A549 (cell line): ENCODE results near the gene DOCK6. TPM values are rescaled to one million over a fixed set of nuclear protein-coding genes. Genes with fewer than 3 reads are reported as not detected.

Source experiments
- ATAC-seq, 2 experiments: fragments of 200-7000 bp in 1 of 2; fragments of >200 bp in 1 of 2; cut with Nextera tagmentation in 1 of 2; cut with Tn5 transposase in 1 of 2; 3 replicates each; pipeline versions ENCODE4 v1.8.0 to v1.9.1; 2018 to 2020; ENCODE audit warnings: mild to moderate bottlenecking in 1 of 2, moderate library complexity in 1 of 2
- CTCF ChIA-PET: fragments of 300-600 bp; sonication (Branson Sonifier 250); formaldehyde crosslinking; extraction: SDS; loops from one replicate; lab custom pipeline; 2021; ENCODE audit warnings: antibody characterized with exemption, inconsistent platforms; lab: Yijun Ruan, JAX
- POLR2A ChIA-PET: fragments of 350-600 bp; formaldehyde crosslinking; extraction: SDS; loops from one replicate; lab custom pipeline; 2021; ENCODE audit warnings: antibody characterized with exemption, inconsistent platforms; lab: Yijun Ruan, JAX
- DNase-seq, 2 experiments: peaks; one replicate each; pipeline versions ENCODE4 v3.0.0 to v3.0.0-alpha.2; 2011 to 2016; ENCODE audit warnings: low read depth in 1 of 2, low spot score in 1 of 2
- FAIRE-seq: peaks from 2 replicates; lab custom pipeline; 2011; peaks lifted over from hg19 to GRCh38; lab: Jason Lieb, UNC
- H3K27ac ChIP-seq, 2 experiments: fragments of >200 bp; sonication (Bioruptor Twin); formaldehyde crosslinking; 3 replicates each; pipeline ENCODE4 v1.5.1; 2016 to 2017
- H3K4me1 ChIP-seq: fragments of >200 bp; sonication (Bioruptor Twin); formaldehyde crosslinking; 3 replicates; pipeline ENCODE4 v1.6.1; 2016
- H3K4me2 ChIP-seq: fragments of >200 bp; sonication (Bioruptor Twin); formaldehyde crosslinking; 3 replicates; pipeline ENCODE4 v1.6.1; 2016
- H3K4me3 ChIP-seq: fragments of >200 bp; sonication (Bioruptor Twin); formaldehyde crosslinking; 3 replicates; pipeline ENCODE4 v1.5.1; 2016
- H3K9me3 ChIP-seq: fragments of >200 bp; sonication (Bioruptor Twin); formaldehyde crosslinking; 3 replicates; pipeline ENCODE4 v1.6.1; 2016
- BHLHE40 ChIP-seq: IDR thresholded peaks from 2 replicates; pipeline ENCODE4 v1.6.1; 2012; ENCODE audit warnings: low read depth, low read length, inconsistent platforms
- CBX8 ChIP-seq: fragments of 200-600 bp; sonication (generic); IDR thresholded peaks from 2 replicates; pipeline ENCODE4 v1.6.1; 2016
- CEBPB ChIP-seq, 2 experiments: fragments of >200 bp in 1 of 2; sonication (Bioruptor Twin) in 1 of 2; formaldehyde crosslinking in 1 of 2; IDR thresholded peaks; 2 replicates each; pipeline ENCODE4 v1.6.1; 2012 to 2016
- CHD2 ChIP-seq: fragments of 150-350 bp; IDR thresholded peaks from 2 replicates; pipeline ENCODE4 v1.6.1; 2014; ENCODE audit warnings: low read length; ENCODE audit not compliant: partially characterized antibody
- CHD4 ChIP-seq: fragments of 200-600 bp; sonication (generic); IDR thresholded peaks from 2 replicates; pipeline ENCODE4 v1.6.1; 2016; ENCODE audit warnings: antibody characterized with exemption, mild to moderate bottlenecking, borderline replicate concordance
- EHF ChIP-seq: fragments of 250-450 bp; sonication (Bioruptor Pico); IDR thresholded peaks from 2 replicates; pipeline ENCODE4 v1.5.0; 2020; ENCODE audit warnings: mild to moderate bottlenecking
- EHMT2 ChIP-seq: fragments of 200-600 bp; sonication (generic); IDR thresholded peaks from 2 replicates; pipeline ENCODE4 v1.6.1; 2016; ENCODE audit warnings: antibody characterized with exemption, low read depth, mild to moderate bottlenecking, moderate library complexity
- EP300 ChIP-seq, 2 experiments: fragments of >200 bp; sonication (Bioruptor Twin); formaldehyde crosslinking; IDR thresholded peaks; 2 replicates in 1 of 2; 3 replicates in 1 of 2; pipeline ENCODE4 v1.6.1; 2016 to 2017
- FOXS1 ChIP-seq: fragments of 250-450 bp; sonication (Bioruptor Pico); IDR thresholded peaks from 2 replicates; pipeline ENCODE4 v1.5.0; 2020; ENCODE audit warnings: mild to moderate bottlenecking, moderate library complexity
- HDAC2 ChIP-seq: fragments of 200-600 bp; sonication (generic); IDR thresholded peaks from 2 replicates; pipeline ENCODE4 v1.6.1; 2016
- HEYL ChIP-seq: fragments of 250-450 bp; sonication (Bioruptor Pico); IDR thresholded peaks from 2 replicates; pipeline ENCODE4 v1.8.0; 2021; ENCODE audit warnings: mild to moderate bottlenecking, moderate library complexity
- HOXB5 ChIP-seq: fragments of 250-450 bp; sonication (Bioruptor Pico); IDR thresholded peaks from 2 replicates; pipeline ENCODE4 v1.5.0; 2020; ENCODE audit warnings: mild to moderate bottlenecking, moderate library complexity
- JUNB ChIP-seq: fragments of >200 bp; sonication (Bioruptor Twin); formaldehyde crosslinking; IDR thresholded peaks from 2 replicates; pipeline ENCODE4 v1.6.1; 2016
- KDM5A ChIP-seq: fragments of 200-600 bp; sonication (generic); IDR thresholded peaks from 2 replicates; pipeline ENCODE4 v1.6.1; 2016; ENCODE audit warnings: antibody characterized with exemption, mild to moderate bottlenecking
- MAFK ChIP-seq: fragments of 450-650 bp; IDR thresholded peaks from 2 replicates; pipeline ENCODE4 v1.6.1; 2014; ENCODE audit not compliant: partially characterized antibody
- MAZ ChIP-seq: fragments of 150-350 bp; IDR thresholded peaks from 2 replicates; pipeline ENCODE4 v1.6.1; 2014; ENCODE audit warnings: antibody characterized with exemption, low read depth, low read length, borderline replicate concordance
- PHF8 ChIP-seq: fragments of 200-600 bp; sonication (generic); IDR thresholded peaks from 2 replicates; pipeline ENCODE4 v1.6.1; 2016; ENCODE audit warnings: low read depth, mild to moderate bottlenecking, antibody characterized with exemption, moderate library complexity, borderline replicate concordance
- POLR2A ChIP-seq: IDR thresholded peaks from 2 replicates; pipeline ENCODE4 v1.6.1; 2012; ENCODE audit warnings: mild to moderate bottlenecking, low read length
- RAD21 ChIP-seq, 2 experiments: fragments of >200 bp in 1 of 2; sonication (Bioruptor Twin) in 1 of 2; formaldehyde crosslinking in 1 of 2; IDR thresholded peaks in 1 of 2; conservative IDR thresholded peaks in 1 of 2; 2 replicates in 1 of 2; 3 replicates in 1 of 2; pipeline ENCODE4 v1.6.1; 2012 to 2018; ENCODE audit warnings: inconsistent platforms in 1 of 2
- RARB ChIP-seq: fragments of 250-450 bp; sonication (Bioruptor Pico); IDR thresholded peaks from 2 replicates; pipeline ENCODE4 v1.8.0; 2021; ENCODE audit warnings: mild to moderate bottlenecking, moderate library complexity
- RFX5 ChIP-seq: fragments of 450-650 bp; IDR thresholded peaks from 2 replicates; pipeline ENCODE4 v1.7.1; 2014; ENCODE audit warnings: antibody characterized with exemption, mild to moderate bottlenecking, moderate library complexity
- SMC3 ChIP-seq: fragments of >200 bp; sonication (Bioruptor Twin); formaldehyde crosslinking; IDR thresholded peaks from 3 replicates; pipeline ENCODE4 v1.6.1; 2018; ENCODE audit warnings: inconsistent platforms
- TFCP2L1 ChIP-seq: fragments of 250-450 bp; sonication (Bioruptor Pico); IDR thresholded peaks from 2 replicates; pipeline ENCODE4 v1.5.0; 2021; ENCODE audit warnings: mild to moderate bottlenecking
- TP53 ChIP-seq: fragments of 250-450 bp; sonication (Bioruptor Pico); IDR thresholded peaks from 2 replicates; pipeline ENCODE4 v1.5.0; 2021; ENCODE audit warnings: mild to moderate bottlenecking, moderate library complexity
- USF2 ChIP-seq: fragments of 450-650 bp; IDR thresholded peaks from 2 replicates; pipeline ENCODE4 v1.6.1; 2014; ENCODE audit warnings: antibody characterized with exemption
- WGBS: methylation state at CpG from one replicate; pipeline ENCODE4 v1.1.6; 2017; ENCODE audit errors: missing lambda C conversion rate; 5-methylcytosine and 5-hydroxymethylcytosine counted together
- polyA plus RNA-seq, 4 experiments: library from polyadenylated mRNA; depleted of rRNA in 3 of 4; stranded (reverse); fragments of >200 nt; fragmentation: RNase III in 1 of 4; extraction: RNeasy Plus Mini Kit Qiagen cat#74134 plus additional on column Dnase treatment in 1 of 4; gene quantifications; 2 replicates in 3 of 4; 3 replicates in 1 of 4; pipeline ENCODE4 v1.2.3, GENCODE V29; 2011 to 2017
- TF ChIP-seq, protein P1 (sequence below): IDR thresholded peaks from 2 replicates; pipeline ENCODE4 v1.6.1; 2012
- TF ChIP-seq, protein P2 (sequence below): fragments of 150-350 bp; IDR thresholded peaks from 2 replicates; pipeline ENCODE4 v1.6.1; 2014; ENCODE audit warnings: low read depth, mild to moderate bottlenecking, low read length
- TF ChIP-seq, protein P3 (sequence below): fragments of >200 bp; sonication (Bioruptor Twin); formaldehyde crosslinking; IDR thresholded peaks from 3 replicates; pipeline ENCODE4 v1.5.1; 2016
- TF ChIP-seq, protein P4 (sequence below): IDR thresholded peaks from 2 replicates; pipeline ENCODE4 v1.6.1; 2012

Gene DOCK6
- polyA plus RNA-seq, 2 of the 4 experiments (the other 2 are of a cell fraction): 7.6 to 8.0 TPM

GRCh38 chr19:11221082-11221598 lies 41.2 kb downstream of the DOCK6 start:
- no peak overlapping the region for H3K27ac ChIP-seq
- ChIA-PET POLR2A (no interaction called here), CTCF (no interaction called here)
- no peak overlapping the region for H3K4me3 ChIP-seq
- 97% methylated on average over 3 of the region's 3 CpGs for WGBS
- 0 out of 3 replicates have a peak, but pooled peaks cover 4% of the 10 kb centered on the region for H3K9me3 ChIP-seq
- H3K4me2 ChIP-seq: no peak overlapping the region
- no peaks in the 10 kb centered on the region for H3K4me1 ChIP-seq
- no peak for TF ChIP-seq HOXB5 (CRISPR knock-in tag)
- TF ChIP-seq HEYL (CRISPR knock-in tag): no peak
- no peak for TF ChIP-seq EP300 (IDR thresholded peaks at IDR 0.05)
- TF ChIP-seq JUNB: no peak
- no peak for TF ChIP-seq POLR2A
- TF ChIP-seq RAD21 (conservative IDR thresholded peaks at IDR 0.05 in 1 of 2, IDR thresholded peaks at IDR 0.05 in 1 of 2): no peak
- TF ChIP-seq EHF: no peak
- TF ChIP-seq SMC3: no peak
- TF ChIP-seq, protein P1, sequence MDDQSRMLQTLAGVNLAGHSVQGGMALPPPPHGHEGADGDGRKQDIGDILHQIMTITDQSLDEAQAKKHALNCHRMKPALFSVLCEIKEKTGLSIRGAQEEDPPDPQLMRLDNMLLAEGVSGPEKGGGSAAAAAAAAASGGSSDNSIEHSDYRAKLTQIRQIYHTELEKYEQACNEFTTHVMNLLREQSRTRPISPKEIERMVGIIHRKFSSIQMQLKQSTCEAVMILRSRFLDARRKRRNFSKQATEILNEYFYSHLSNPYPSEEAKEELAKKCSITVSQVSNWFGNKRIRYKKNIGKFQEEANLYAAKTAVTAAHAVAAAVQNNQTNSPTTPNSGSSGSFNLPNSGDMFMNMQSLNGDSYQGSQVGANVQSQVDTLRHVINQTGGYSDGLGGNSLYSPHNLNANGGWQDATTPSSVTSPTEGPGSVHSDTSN: no peak
- TF ChIP-seq FOXS1 (CRISPR knock-in tag): no peak
- TF ChIP-seq, protein P2, sequence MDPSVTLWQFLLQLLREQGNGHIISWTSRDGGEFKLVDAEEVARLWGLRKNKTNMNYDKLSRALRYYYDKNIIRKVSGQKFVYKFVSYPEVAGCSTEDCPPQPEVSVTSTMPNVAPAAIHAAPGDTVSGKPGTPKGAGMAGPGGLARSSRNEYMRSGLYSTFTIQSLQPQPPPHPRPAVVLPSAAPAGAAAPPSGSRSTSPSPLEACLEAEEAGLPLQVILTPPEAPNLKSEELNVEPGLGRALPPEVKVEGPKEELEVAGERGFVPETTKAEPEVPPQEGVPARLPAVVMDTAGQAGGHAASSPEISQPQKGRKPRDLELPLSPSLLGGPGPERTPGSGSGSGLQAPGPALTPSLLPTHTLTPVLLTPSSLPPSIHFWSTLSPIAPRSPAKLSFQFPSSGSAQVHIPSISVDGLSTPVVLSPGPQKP: no peak
- TF ChIP-seq TP53: no peak
- TF ChIP-seq MAZ: no peak
- TF ChIP-seq CBX8: no peak
- no peak for TF ChIP-seq MAFK
- no peak for TF ChIP-seq BHLHE40
- no peak for ATAC-seq
- no peak for FAIRE-seq
- DNase-seq: no peak

GRCh38 chr19:11214387-11214786 lies 47.9 kb downstream of the DOCK6 start:
- TF ChIP-seq, protein P3, sequence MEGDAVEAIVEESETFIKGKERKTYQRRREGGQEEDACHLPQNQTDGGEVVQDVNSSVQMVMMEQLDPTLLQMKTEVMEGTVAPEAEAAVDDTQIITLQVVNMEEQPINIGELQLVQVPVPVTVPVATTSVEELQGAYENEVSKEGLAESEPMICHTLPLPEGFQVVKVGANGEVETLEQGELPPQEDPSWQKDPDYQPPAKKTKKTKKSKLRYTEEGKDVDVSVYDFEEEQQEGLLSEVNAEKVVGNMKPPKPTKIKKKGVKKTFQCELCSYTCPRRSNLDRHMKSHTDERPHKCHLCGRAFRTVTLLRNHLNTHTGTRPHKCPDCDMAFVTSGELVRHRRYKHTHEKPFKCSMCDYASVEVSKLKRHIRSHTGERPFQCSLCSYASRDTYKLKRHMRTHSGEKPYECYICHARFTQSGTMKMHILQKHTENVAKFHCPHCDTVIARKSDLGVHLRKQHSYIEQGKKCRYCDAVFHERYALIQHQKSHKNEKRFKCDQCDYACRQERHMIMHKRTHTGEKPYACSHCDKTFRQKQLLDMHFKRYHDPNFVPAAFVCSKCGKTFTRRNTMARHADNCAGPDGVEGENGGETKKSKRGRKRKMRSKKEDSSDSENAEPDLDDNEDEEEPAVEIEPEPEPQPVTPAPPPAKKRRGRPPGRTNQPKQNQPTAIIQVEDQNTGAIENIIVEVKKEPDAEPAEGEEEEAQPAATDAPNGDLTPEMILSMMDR: no peak
- TF ChIP-seq EHF (no peak), PHF8 (no peak), KDM5A (no peak), USF2 (no peak), RARB (no peak), EHMT2 (no peak), HDAC2 (no peak), SMC3 (no peak), CHD4 (no peak), RFX5 (no peak), EP300 (IDR thresholded peaks at IDR 0.05) (no peak), TFCP2L1 (CRISPR knock-in tag) (no peak), CHD2 (no peak), CEBPB (IDR thresholded peaks at IDR 0.05) (no peak), BHLHE40 (no peak)
- TF ChIP-seq, protein P4, sequence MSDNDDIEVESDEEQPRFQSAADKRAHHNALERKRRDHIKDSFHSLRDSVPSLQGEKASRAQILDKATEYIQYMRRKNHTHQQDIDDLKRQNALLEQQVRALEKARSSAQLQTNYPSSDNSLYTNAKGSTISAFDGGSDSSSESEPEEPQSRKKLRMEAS: no peak
- TF ChIP-seq, protein P1: no peak
- TF ChIP-seq, protein P2: no peak

More at GRCh38 chr19:11214387-11214786, 47.9 kb downstream of the DOCK6 start:
- ATAC-seq (no peak; a peak in 1 of 6 replicates), FAIRE-seq (no peak), DNase-seq (no peak)
- Histone ChIP-seq H3K27ac (no peak overlapping the region), H3K4me3 (no peak overlapping the region), H3K9me3 (no peaks in the 10 kb centered on the region), H3K4me2 (no peak overlapping the region), H3K4me1 (no peaks in the 10 kb centered on the region)
- WGBS: 79% methylated on average over 6 of the region's 6 CpGs
- ChIA-PET CTCF (no interaction called here), POLR2A (no interaction called here)
